ENCODE results near the gene LMNB1.

LMNB1 gene

DNA sequence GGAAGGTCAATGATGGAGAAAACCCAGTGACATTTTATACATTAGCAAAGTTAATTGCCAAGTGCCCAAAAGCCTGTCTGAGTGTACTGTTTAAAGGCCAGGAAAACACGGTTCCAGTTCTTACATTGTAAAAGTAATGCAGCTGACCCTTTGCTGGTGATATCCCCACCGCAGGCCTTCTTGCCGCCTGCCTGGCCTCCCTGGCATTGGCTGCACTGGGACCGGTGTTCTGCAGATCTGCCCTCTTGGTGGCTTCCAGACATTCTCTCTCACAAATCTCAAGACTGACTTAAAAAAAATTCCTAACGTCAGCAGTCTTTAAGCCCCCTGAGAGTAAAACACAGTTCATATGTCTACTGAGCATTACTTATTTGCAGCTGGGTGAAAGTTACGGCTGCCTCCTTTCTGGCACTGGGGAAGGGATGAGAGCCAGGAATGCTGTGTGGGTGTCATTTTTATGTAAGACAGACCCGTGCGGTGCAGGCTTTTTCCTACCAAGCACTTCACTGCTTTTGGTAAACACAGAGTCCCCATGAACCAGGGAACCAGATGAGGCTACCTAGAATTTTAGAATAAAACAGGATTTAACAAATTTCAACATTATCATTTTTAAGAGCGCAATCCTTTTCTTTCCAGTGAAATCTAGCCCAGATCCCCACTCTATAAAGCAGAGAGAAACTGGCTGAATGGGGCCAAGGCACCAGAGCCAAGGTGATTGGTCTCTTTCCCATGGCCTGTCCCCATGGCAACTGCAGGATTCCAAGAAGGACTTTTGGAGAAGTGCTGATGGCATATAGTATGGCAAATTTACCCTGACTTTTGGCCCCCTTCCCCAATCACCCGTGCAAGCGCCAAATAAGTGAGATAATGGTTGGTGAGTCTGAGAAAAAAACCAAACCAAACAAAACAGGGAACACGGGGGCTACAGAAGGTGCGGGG lies 80.8 kb downstream of the LMNB1 start:
- no peak for DNase-seq

DNA sequence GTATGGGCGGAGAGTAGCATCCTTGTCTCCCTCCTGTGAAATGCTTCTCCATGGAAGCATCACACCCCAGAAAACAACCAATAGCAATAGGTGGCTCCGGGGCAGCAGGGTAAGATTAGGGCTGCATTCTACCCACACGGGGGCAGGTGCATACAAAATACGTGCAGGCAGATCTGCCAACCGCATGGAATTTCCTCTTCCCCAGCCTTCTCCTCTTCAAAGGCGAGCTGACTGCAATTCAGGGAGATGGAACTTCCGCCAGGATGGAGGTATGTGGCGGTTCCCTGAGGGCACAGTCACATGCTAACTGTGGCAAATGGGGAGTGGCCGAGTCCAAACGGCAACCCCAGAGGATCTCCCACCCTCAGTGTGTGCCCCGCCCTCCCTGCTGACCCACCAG lies 81.5 kb downstream of the LMNB1 start:
- DNase-seq = no peak

DNA sequence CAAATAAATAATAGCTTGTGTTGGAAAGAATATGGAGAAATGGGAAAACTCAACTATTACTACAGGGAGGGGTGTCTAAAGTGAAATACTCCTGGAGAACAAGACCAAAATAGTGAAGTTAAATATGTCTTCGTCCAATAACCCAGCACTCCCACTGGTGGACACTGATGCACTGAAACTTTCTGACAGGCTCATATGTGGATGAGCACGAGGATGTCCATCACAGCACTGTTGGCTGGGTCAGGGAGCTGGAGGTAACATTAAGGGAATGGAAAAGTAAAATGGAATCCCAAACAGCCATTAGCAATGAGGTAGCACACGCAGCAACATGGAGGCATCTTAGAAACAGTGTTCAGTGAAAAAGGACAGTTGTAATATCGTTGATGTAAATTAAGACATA lies 86.5 kb downstream of the LMNB1 start:
- no peak for DNase-seq

DNA sequence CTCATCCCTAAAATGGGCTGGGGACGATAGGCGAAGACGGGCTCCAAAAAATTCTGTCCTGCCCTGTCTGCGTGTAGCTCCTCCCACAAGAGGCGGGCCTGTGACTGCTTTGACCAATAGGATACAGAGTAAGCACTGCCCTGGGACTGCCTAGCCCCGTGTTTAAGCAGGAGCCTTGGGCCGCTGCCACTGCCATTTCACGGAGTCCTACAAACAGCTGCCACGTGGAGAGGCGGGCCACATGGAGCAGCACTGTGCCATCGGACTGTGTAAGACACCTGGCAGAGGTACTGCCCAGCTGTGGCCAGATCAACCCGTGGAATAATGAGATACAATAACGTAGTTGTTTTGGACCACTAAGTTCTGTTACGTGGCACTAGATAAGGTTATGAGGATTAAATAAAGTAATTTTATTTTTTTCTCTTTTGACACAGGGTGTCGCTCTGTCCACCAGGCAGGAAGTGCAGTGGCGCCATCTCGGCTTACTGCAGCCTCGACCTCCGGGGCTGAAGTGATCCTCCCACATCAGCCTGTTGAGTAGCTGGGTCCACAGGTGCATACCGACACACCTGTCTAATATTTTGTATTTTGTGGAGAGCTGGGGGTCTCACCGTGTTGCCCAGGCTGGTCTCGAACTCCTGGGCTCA lies 87.2 kb downstream of the LMNB1 start:
- DNase-seq = no peak

- no peak for DNase-seq
These were observed 88.4 kb downstream of the LMNB1 start for GRCh38 chr5:126865299-126865698.

DNA sequence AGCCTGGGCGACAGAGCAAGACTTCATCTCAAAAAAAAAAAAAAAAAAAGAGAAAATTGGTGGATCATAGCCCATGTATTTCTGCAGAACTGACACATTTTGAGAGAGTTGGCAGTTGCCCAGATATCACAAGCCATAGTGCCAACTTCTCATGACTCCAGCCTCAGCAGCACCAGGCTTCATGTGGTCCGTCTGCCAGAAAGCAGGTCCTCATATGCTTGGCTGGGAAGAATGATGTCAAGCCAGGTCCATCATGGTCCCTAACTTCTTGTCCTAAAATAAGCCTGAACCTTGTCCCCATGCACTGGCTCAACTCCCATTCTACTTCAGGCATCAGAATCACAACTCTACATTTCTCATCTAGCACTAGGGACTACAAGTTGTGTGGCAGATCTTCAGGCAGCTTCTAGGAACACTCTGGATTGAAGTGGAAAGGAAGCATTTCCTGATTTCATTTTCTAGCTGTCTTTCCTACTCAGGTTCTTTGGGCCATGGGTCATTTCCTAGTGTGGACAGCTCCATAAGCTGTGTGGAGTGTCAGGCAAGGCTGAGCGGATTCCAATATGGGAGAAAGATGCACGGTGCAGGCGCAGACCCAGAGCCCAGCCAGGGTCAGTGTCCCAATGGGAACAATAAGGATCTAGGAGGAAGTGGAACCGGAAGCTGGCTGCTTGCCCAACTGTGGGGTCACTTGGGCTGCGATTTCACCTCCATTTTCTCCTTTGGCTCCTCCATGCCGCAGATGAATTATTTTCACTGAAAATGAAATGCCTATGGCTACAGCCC lies 90.1 kb downstream of the LMNB1 start:
- no peak for DNase-seq

DNA sequence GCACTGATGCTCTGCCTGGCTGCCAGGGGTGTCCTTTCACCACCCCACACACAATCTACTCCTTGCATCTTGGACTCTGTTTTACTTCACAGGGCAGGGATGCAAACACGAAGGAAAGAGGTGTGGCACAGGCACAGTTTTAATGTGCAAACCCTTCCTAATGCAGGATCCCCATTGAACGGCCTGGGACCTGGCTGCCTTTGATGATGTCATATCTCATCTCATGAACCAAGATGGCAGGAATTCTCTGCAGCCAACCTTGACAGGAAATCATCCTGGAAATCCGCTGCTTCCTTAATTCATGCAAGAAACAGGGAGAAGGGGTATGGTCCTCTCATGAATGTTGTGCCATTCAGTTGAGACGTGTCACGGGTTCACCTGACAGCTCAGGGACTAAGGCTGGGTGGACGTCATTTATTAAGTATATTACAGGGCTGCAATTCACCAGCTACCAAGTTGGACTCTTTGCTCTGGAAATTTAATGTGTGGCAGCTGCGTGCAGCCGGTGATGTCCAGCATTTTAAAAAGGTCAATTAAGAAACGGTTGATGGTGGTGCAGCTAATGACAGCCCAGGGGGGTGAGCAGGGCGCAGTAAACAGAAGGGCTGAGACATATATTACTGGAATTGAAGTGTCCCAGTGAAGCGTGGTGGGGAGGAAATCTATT lies 91.5 kb downstream of the LMNB1 start:
- DNase-seq = no peak

GRCh38 chr5:126869005-126869451 lies 92.1 kb downstream of the LMNB1 start:
- DNase-seq = no peak

GRCh38 chr5:126871441-126871840 lies 94.5 kb downstream of the LMNB1 start:
- DNase-seq = no peak

DNA sequence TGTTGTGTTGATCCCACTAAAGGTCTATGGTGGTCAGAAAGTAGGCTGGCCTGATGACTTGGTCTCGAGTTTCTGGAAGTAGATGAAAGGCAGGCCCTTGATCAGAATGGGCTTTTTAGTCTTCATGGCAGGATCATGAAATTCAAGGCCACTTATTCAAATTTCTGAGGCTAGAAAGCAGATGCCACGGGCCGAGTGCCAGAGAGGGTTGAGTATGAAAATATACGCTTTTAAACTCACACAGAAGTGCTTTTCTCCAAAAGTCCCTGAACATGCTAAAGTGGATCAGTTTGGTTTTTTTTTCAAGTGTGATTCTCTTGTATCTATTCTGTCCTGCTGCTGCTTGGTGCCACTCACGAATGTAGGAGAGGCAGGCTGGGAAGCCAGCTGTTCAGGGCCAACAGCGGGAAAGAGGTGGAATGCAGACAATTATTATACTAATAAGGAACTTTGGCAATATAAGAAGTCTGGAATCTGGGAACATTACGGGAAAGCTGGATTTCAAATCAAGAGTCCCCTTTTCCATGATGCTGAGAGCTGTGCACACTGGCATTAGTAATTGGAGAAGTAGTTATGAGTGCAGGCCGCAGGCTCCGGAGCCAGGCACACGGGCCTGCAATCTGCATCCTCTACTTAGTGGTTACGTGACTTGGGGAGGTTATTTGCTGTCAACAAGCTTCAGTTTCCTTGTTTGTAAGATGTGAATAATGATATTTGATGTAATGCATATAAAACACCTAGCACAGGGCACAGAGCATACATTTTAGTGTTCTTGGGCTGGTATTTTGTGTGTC lies 95.8 kb downstream of the LMNB1 start:
- no peak for DNase-seq

GRCh38 chr5:126875303-126875785 lies 98.4 kb downstream of the LMNB1 start:
- DNase-seq = no peak

DNA sequence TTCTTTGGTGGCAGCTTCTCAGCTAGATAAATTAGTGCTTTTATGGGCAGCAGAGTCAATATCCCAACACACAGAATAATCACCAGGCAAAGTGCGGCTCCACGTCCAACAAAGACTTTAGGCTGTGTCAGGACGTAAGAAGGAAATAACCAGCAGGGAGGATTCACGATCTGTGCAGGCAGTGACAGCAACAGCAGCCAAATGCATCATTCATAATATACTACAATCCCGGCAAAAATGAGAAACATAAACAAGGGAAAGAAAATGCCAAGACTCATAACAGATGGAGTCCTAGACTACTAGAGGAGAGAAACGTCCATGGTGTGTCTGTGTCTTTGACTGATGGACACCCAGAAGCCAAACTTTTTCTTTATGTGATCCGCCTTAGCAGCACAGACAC lies 100.7 kb downstream of the LMNB1 start:
- no peak for DNase-seq

DNA sequence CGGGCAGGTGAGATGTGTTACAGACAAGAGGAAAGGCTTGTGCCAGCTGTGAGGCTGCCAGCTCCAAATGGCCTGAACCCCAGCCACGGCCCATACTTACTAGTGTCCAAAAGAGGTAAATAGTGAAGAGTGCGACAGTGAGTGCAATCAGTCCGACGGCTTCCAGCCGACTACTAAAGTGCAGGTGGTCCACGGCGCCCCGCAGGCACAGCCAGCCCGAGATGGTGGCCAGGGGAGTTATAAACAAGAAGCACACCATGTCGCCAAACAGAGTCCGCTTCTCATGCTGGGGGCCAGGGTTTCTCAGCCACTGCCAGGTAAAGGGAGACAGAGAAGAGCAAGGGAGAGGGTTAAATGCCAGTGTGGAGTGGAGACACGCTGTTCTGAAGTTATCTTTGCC lies 101.1 kb downstream of the LMNB1 start:
- no peak for DNase-seq

DNA sequence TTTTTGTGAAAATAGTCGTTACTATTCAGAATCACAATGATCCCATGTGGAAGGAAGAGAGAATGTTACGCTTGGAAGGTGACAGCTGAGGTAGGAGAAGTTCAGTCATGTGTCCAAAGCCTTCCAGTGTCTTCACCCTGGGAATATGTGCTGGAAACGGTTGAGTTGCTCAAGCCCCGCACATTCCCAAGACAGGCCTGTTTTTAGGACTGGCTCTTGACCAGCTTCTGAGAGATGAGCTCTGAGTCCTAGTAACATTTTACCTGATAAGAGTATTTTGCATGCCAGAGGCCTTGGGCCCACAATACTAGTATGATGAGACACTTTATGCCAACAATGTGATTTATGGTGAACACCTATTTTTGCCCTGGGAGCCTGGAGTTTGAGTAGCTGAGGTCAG lies 101.7 kb downstream of the LMNB1 start:
- DNase-seq = no peak

GRCh38 chr5:126881821-126882600 lies 105.1 kb downstream of the LMNB1 start:
- no peak for DNase-seq

GRCh38 chr5:126883564-126884245 lies 106.8 kb downstream of the LMNB1 start:
- no peak for DNase-seq

GRCh38 chr5:126884269-126884819 lies 107.4 kb downstream of the LMNB1 start:
- DNase-seq = no peak

Data from central memory CD4-positive, alpha-beta T cell (primary cell).